ENCODE measurements around the gene ADGRV1.

GRCh38 chr5:90510438-90510837, 48.2 kb upstream of the ADGRV1 start:
- no peak for TF ChIP-seq CTCF (IDR thresholded peaks at IDR 0.05; ENCODE audit: borderline replicate concordance, extremely low read depth, low read length, poor library complexity, severe bottlenecking)
- TF ChIP-seq EZH2 (IDR thresholded peaks at IDR 0.05; ENCODE audit: borderline replicate concordance, low read depth, low read length, severe bottlenecking), result no peak

Measured in DND-41 (cell line).